GM12878 (cell line): Measurements from ENCODE around the gene ETDB. TPM values are rescaled to one million over a fixed set of nuclear protein-coding genes. Genes with fewer than 3 reads are reported as not detected.
A peak's percentile ranks its signal among the peaks of the same experiment; 100 is the strongest.

Experiments used
- ATAC-seq: fragments of 200-7000 bp; cut with Tn5 transposase; 3 replicates; pipeline ENCODE4 v1.9.1; 2020; ENCODE audit warnings: mild to moderate bottlenecking, moderate library complexity
- BruUV-seq: library from RNA; stranded (reverse); fragments of 400-500 nt; replicated peaks from 2 replicates; lab custom pipeline; 2021; lab: Mats Ljungman, UMichigan
- CTCF ChIA-PET: fragments of 300-600 bp; sonication (Branson Sonifier 250); formaldehyde crosslinking; extraction: SDS; loops from one replicate; lab custom pipeline; 2021; ENCODE audit warnings: inconsistent platforms; lab: Yijun Ruan, JAX
- POLR2A ChIA-PET: fragments of 350-600 bp; formaldehyde crosslinking; extraction: SDS; loops from one replicate; lab custom pipeline; 2021; ENCODE audit warnings: inconsistent platforms; lab: Charles Lee
- RAD21 ChIA-PET: fragments of 300-600 bp; sonication (Branson Sonifier 250); formaldehyde crosslinking; loops from one replicate; lab custom pipeline; 2023; ENCODE audit warnings: antibody characterized with exemption; ENCODE audit not compliant: unreplicated experiment; lab: Charles Lee
- SMC1A ChIA-PET: fragments of 300-600 bp; sonication (Branson Sonifier 250); formaldehyde crosslinking; loops from one replicate; lab custom pipeline; 2023; ENCODE audit not compliant: unreplicated experiment, uncharacterized antibody; lab: Charles Lee
- DNase-seq: peaks from one replicate; pipeline ENCODE4 v3.0.0-alpha.2; 2011; ENCODE audit warnings: low read depth, low spot score
- FAIRE-seq: peaks from 3 replicates; lab custom pipeline; 2011; peaks lifted over from hg19 to GRCh38; lab: Jason Lieb, UNC
- H2AFZ ChIP-seq: 2 replicates; pipeline ENCODE4 v1.6.0; 2011; ENCODE audit warnings: low read depth, low read length, control low read depth; ENCODE audit not compliant: control insufficient read depth
- H3K27ac ChIP-seq: 2 replicates; pipeline ENCODE4 v1.5.1; 2011; ENCODE audit warnings: control low read depth; ENCODE audit not compliant: control insufficient read depth, insufficient read depth
- H3K27me3 ChIP-seq, 2 experiments: replicated peaks in 1 of 2; 2 replicates each; pipeline versions ENCODE4 v1.6.0 to v1.6.1; 2011; ENCODE audit warnings: low read length in 1 of 2; ENCODE audit not compliant: control insufficient read depth in 2 of 2, insufficient read depth in 2 of 2
- H3K36me3 ChIP-seq, 2 experiments: 2 replicates each; pipeline ENCODE4 v1.5.1; 2011; ENCODE audit warnings: low read length in 1 of 2; ENCODE audit not compliant: control insufficient read depth in 2 of 2, insufficient read depth in 2 of 2
- H3K4me1 ChIP-seq: 2 replicates; pipeline ENCODE4 v1.6.1; 2011; ENCODE audit warnings: mild to moderate bottlenecking, low read length, moderate library complexity, mixed read lengths; ENCODE audit not compliant: control insufficient read depth, insufficient read depth
- H3K4me2 ChIP-seq: 2 replicates; pipeline ENCODE4 v1.6.0; 2011; ENCODE audit warnings: control low read depth; ENCODE audit not compliant: control insufficient read depth, insufficient read depth
- H3K4me3 ChIP-seq: fragments of 200-600 bp; sonication (generic); 2 replicates; pipeline ENCODE4 v1.5.1; 2016
- H3K79me2 ChIP-seq: 2 replicates; pipeline ENCODE4 v1.6.0; 2011; ENCODE audit warnings: low read length; ENCODE audit not compliant: control insufficient read depth, insufficient read depth
- H3K9ac ChIP-seq: 2 replicates; pipeline ENCODE4 v1.8.0; 2011; ENCODE audit warnings: low read length, control low read depth, mixed read lengths; ENCODE audit not compliant: control insufficient read depth, insufficient read depth
- H3K9me3 ChIP-seq: replicated peaks from 3 replicates; pipeline ENCODE4 v1.5.1; 2011; ENCODE audit warnings: mild to moderate bottlenecking, low read length; ENCODE audit not compliant: control insufficient read depth, insufficient read depth
- H4K20me1 ChIP-seq: 2 replicates; pipeline ENCODE4 v1.6.0; 2011; ENCODE audit not compliant: control insufficient read depth, insufficient read depth
- BHLHE40 ChIP-seq, 2 experiments: fragments of 450-650 bp in 1 of 2; IDR thresholded peaks; 2 replicates each; pipeline ENCODE4 v1.6.1; 2011 to 2017; ENCODE audit warnings: low read depth in 2 of 2, borderline replicate concordance in 1 of 2, improper control_type of control experiment in 1 of 2, low read length in 1 of 2, mild to moderate bottlenecking in 1 of 2
- JUND ChIP-seq: IDR thresholded peaks from 2 replicates; pipeline ENCODE4 v1.6.1; 2012; ENCODE audit warnings: low read depth, mild to moderate bottlenecking, low read length, improper control_type of control experiment, moderate library complexity
- KAT2A ChIP-seq: conservative IDR thresholded peaks from 2 replicates; pipeline ENCODE4 v1.6.1; 2011; ENCODE audit warnings: low read depth, low read length; ENCODE audit not compliant: control insufficient read depth
- KLF5 ChIP-seq: fragments of 450-650 bp; IDR thresholded peaks from 2 replicates; pipeline ENCODE4 v1.6.1; 2014; ENCODE audit warnings: mild to moderate bottlenecking; ENCODE audit not compliant: partially characterized antibody
- MAX ChIP-seq: IDR thresholded peaks from 2 replicates; pipeline ENCODE4 v1.6.1; 2012; ENCODE audit warnings: low read depth, low read length, improper control_type of control experiment
- MYB ChIP-seq: fragments of 150-350 bp; IDR thresholded peaks from 2 replicates; pipeline ENCODE4 v1.6.1; 2014; ENCODE audit warnings: mild to moderate bottlenecking, low read depth, low read length, borderline replicate concordance
- NBN ChIP-seq: fragments of 450-650 bp; IDR thresholded peaks from 2 replicates; pipeline ENCODE4 v1.6.1; 2016
- NFIC ChIP-seq: IDR thresholded peaks from 2 replicates; pipeline ENCODE4 v1.6.1; 2012; ENCODE audit warnings: low read depth, mild to moderate bottlenecking, inconsistent platforms, low read length, moderate library complexity
- PML ChIP-seq: IDR thresholded peaks from 2 replicates; pipeline ENCODE4 v1.6.1; 2012; ENCODE audit warnings: low read length, inconsistent platforms
- RAD51 ChIP-seq: fragments of 450-650 bp; IDR thresholded peaks from 2 replicates; pipeline ENCODE4 v1.6.1; 2016; ENCODE audit warnings: moderate library complexity, mild to moderate bottlenecking, inconsistent platforms
- SREBF2 ChIP-seq: IDR thresholded peaks from 2 replicates; pipeline ENCODE4 v1.6.1; 2012; ENCODE audit warnings: mild to moderate bottlenecking, low read length
- STAT3 ChIP-seq: IDR thresholded peaks from 2 replicates; pipeline ENCODE4 v1.6.1; 2011; ENCODE audit warnings: low read depth, low read length, improper control_type of control experiment
- TCF3 ChIP-seq: IDR thresholded peaks from 2 replicates; pipeline ENCODE4 v1.6.1; 2012; ENCODE audit warnings: low read depth, mild to moderate bottlenecking, low read length, borderline replicate concordance; ENCODE audit not compliant: insufficient read depth
- USF2 ChIP-seq: IDR thresholded peaks from 2 replicates; pipeline ENCODE4 v1.6.1; 2011; ENCODE audit warnings: low read depth, low read length, improper control_type of control experiment, borderline replicate concordance
- YY1 ChIP-seq: IDR thresholded peaks from 2 replicates; pipeline ENCODE4 v1.6.1; 2011; ENCODE audit warnings: low read depth, mild to moderate bottlenecking, low read length
- ZNF622 ChIP-seq: fragments of 450-650 bp; IDR thresholded peaks from 2 replicates; pipeline ENCODE4 v1.6.1; 2017; ENCODE audit warnings: mild to moderate bottlenecking, inconsistent platforms
- WGBS: methylation state at CpG from one replicate; pipeline ENCODE4 v1.1.6; 2016; ENCODE audit warnings: low lambda C conversion rate; ENCODE audit not compliant: insufficient replicate concordance, insufficient coverage; ENCODE audit errors: missing lambda C conversion rate; 5-methylcytosine and 5-hydroxymethylcytosine counted together
- in situ Hi-C: fragments of 300-500 bp; cut with MboI; formaldehyde crosslinking; loops from 9 replicates; pipeline ENCODE4 v1.14.3; 2018; ENCODE audit warnings: mixed read lengths
- intact Hi-C: fragments of 100-400 bp; cut with micrococcal nuclease; formaldehyde crosslinking; loops from one replicate; pipeline ENCODE4 v1.14.2; 2022; ENCODE audit not compliant: unreplicated experiment
- polyA plus RNA-seq, 11 experiments: library from polyadenylated mRNA; depleted of rRNA in 4 of 11; unstranded in 6 of 11; stranded (reverse) in 5 of 11; fragments of >200 nt; fragmentation: Nextera tagmentation in 4 of 11; fragmentation: Illumina TruSeq in 1 of 11; extraction: Ambion mirVana in 4 of 11; extraction: Trizol in 1 of 11; gene quantifications; 1 replicate in 1 of 11; 2 replicates in 10 of 11; pipeline versions ENCODE4 v1.2.1 to v1.2.3, GENCODE V29; 2011 to 2016; ENCODE audit warnings: inconsistent platforms in 2 of 11, missing spikeins in 2 of 11, low read depth in 1 of 11
- total RNA-seq, 4 experiments: library from RNA; depleted of rRNA in 3 of 4; stranded (reverse); fragments of >200 nt in 3 of 4; fragmentation: Illumina TruSeq in 1 of 4; extraction: Trizol in 1 of 4; gene quantifications; 2 replicates each; pipeline versions ENCODE4 v1.2.1 to v1.2.3, GENCODE V29; 2013 to 2021
- TF ChIP-seq, protein P1 (sequence below): IDR thresholded peaks from 2 replicates; pipeline ENCODE4 v1.6.1; 2012; ENCODE audit warnings: improper control_type of control experiment, low read depth, low read length; ENCODE audit not compliant: insufficient replicate concordance
- TF ChIP-seq, protein P2 (sequence below): fragments of 450-650 bp; IDR thresholded peaks from 2 replicates; pipeline ENCODE4 v1.6.1; 2017; ENCODE audit warnings: mild to moderate bottlenecking, low read depth, inconsistent platforms; ENCODE audit not compliant: poor library complexity, severe bottlenecking

Gene ETDB
- total and polyA plus RNA-seq, 10 of the 15 experiments (the other 5 are each of a cell fraction or from before 2014, with no cell fraction given) = not detected

GRCh38 chrX:135114392-135114791 lies 5.9 kb downstream of the ETDB start:
- H2AFZ ChIP-seq = no peak overlapping the region
- no peaks in the 10 kb centered on the region for H3K79me2 ChIP-seq
- ATAC-seq = peak; percentile 97
- H3K4me2 ChIP-seq = no peak overlapping the region
- no peak overlapping the region for H3K4me3 ChIP-seq
- FAIRE-seq = no peak
- in situ Hi-C loops = loop anchor here (25.0 kb wide), 1 partner anchor 98 kb away; no protein-coding TSS in a partner anchor
- H3K36me3 ChIP-seq = no peaks in the 10 kb centered on the region
- H3K9me3 ChIP-seq = no peaks in the 10 kb centered on the region
- no peak overlapping the region for H3K9ac ChIP-seq
- no peaks in the 10 kb centered on the region for H3K27me3 ChIP-seq
- ChIA-PET POLR2A (no interaction called here), RAD21 (no interaction called here), SMC1A (no interaction called here), CTCF (no interaction called here)
- intact Hi-C loops = no loop called here
- 0% methylated on average over 2 of the region's 2 CpGs for WGBS
- no TSS peak for BruUV-seq
- no peak overlapping the region for H3K27ac ChIP-seq
- peak; percentile 61 for DNase-seq
- H3K4me1 ChIP-seq = no peaks in the 10 kb centered on the region
- no peaks in the 10 kb centered on the region for H4K20me1 ChIP-seq
- TF ChIP-seq, protein P1, sequence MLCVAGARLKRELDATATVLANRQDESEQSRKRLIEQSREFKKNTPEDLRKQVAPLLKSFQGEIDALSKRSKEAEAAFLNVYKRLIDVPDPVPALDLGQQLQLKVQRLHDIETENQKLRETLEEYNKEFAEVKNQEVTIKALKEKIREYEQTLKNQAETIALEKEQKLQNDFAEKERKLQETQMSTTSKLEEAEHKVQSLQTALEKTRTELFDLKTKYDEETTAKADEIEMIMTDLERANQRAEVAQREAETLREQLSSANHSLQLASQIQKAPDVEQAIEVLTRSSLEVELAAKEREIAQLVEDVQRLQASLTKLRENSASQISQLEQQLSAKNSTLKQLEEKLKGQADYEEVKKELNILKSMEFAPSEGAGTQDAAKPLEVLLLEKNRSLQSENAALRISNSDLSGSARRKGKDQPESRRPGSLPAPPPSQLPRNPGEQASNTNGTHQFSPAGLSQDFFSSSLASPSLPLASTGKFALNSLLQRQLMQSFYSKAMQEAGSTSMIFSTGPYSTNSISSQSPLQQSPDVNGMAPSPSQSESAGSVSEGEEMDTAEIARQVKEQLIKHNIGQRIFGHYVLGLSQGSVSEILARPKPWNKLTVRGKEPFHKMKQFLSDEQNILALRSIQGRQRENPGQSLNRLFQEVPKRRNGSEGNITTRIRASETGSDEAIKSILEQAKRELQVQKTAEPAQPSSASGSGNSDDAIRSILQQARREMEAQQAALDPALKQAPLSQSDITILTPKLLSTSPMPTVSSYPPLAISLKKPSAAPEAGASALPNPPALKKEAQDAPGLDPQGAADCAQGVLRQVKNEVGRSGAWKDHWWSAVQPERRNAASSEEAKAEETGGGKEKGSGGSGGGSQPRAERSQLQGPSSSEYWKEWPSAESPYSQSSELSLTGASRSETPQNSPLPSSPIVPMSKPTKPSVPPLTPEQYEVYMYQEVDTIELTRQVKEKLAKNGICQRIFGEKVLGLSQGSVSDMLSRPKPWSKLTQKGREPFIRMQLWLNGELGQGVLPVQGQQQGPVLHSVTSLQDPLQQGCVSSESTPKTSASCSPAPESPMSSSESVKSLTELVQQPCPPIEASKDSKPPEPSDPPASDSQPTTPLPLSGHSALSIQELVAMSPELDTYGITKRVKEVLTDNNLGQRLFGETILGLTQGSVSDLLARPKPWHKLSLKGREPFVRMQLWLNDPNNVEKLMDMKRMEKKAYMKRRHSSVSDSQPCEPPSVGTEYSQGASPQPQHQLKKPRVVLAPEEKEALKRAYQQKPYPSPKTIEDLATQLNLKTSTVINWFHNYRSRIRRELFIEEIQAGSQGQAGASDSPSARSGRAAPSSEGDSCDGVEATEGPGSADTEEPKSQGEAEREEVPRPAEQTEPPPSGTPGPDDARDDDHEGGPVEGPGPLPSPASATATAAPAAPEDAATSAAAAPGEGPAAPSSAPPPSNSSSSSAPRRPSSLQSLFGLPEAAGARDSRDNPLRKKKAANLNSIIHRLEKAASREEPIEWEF = no peak
- TF ChIP-seq SREBF2 = no peak
- no peak for TF ChIP-seq KAT2A
- no peak for TF ChIP-seq MYB
- TF ChIP-seq, protein P2, sequence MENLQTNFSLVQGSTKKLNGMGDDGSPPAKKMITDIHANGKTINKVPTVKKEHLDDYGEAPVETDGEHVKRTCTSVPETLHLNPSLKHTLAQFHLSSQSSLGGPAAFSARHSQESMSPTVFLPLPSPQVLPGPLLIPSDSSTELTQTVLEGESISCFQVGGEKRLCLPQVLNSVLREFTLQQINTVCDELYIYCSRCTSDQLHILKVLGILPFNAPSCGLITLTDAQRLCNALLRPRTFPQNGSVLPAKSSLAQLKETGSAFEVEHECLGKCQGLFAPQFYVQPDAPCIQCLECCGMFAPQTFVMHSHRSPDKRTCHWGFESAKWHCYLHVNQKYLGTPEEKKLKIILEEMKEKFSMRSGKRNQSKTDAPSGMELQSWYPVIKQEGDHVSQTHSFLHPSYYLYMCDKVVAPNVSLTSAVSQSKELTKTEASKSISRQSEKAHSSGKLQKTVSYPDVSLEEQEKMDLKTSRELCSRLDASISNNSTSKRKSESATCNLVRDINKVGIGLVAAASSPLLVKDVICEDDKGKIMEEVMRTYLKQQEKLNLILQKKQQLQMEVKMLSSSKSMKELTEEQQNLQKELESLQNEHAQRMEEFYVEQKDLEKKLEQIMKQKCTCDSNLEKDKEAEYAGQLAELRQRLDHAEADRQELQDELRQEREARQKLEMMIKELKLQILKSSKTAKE = peak; percentile 67
- TF ChIP-seq USF2 = no peak
- TF ChIP-seq MAX = no peak
- peak; percentile 25 to 60; a peak in 1 of 4 replicates for TF ChIP-seq BHLHE40 (IDR thresholded peaks at IDR 0.05; ENCODE audit: borderline replicate concordance in 1 of 2, low read depth in 2 of 2, low read length in 1 of 2)
- TF ChIP-seq PML = no peak
- no peak for TF ChIP-seq STAT3
- TF ChIP-seq TCF3 = no peak
- TF ChIP-seq JUND = peak; percentile 40; the same call in 1 of the 2 replicates
- no peak for TF ChIP-seq ZNF622
- TF ChIP-seq KLF5 = no peak
- no peak for TF ChIP-seq YY1
- 0 out of 2 replicates have a peak, but pooled peaks have one; percentile 36 for TF ChIP-seq NBN
- no peak for TF ChIP-seq RAD51
- TF ChIP-seq NFIC = peak; percentile 66
